ENCODE results near the gene NEU1.

DNA sequence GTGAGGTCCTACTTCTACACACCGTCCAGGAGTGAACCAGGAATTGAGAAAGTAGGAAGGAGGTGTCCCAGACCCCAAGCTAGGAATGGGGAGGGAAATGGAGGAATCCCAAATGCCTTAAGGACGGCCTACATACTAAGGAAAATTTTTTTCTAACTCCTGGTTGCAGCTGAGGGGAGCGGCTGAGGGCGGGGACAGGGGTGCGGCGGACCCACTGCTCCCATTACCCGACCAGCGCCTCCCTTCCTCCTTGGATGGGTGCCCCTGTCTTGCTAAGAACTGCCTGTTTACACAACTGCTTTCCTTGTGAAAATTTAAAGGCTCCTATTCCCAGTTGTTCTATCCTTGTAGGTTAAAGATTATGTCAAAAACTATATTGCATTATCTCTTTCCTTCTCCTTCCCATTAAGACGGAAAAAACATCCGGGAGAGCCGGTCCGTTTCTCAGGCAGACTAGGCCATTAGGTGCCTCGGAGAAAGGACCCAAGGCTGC is 35.8 kb downstream of the NEU1 start:
- TF ChIP-seq CTCF (IDR thresholded peaks at IDR 0.05; ENCODE audit: low read depth, low read length, missing input control) (no peak), HNF4A (conservative IDR thresholded peaks at IDR 0.05) (no peak), RXRA (IDR thresholded peaks at IDR 0.05) (no peak), YY1 (IDR thresholded peaks at IDR 0.05) (no peak), REST (IDR thresholded peaks at IDR 0.05) (no peak), GABPA (IDR thresholded peaks at IDR 0.05 in 1 of 2, conservative IDR thresholded peaks at IDR 0.05 in 1 of 2) (peak in 1 of 2 donors; percentile 5), FOXA1 (IDR thresholded peaks at IDR 0.05) (no peak), SP1 (IDR thresholded peaks at IDR 0.05) (no peak), RAD21 (IDR thresholded peaks at IDR 0.05) (no peak), EGR1 (IDR thresholded peaks at IDR 0.05; ENCODE audit: low read depth in 2 of 2) (no peak), TAF1 (conservative IDR thresholded peaks at IDR 0.05) (no peak)
- TF ChIP-seq, protein P1, sequence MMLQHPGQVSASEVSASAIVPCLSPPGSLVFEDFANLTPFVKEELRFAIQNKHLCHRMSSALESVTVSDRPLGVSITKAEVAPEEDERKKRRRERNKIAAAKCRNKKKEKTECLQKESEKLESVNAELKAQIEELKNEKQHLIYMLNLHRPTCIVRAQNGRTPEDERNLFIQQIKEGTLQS (IDR thresholded peaks at IDR 0.05) = no peak
- TF ChIP-seq, protein P2, sequence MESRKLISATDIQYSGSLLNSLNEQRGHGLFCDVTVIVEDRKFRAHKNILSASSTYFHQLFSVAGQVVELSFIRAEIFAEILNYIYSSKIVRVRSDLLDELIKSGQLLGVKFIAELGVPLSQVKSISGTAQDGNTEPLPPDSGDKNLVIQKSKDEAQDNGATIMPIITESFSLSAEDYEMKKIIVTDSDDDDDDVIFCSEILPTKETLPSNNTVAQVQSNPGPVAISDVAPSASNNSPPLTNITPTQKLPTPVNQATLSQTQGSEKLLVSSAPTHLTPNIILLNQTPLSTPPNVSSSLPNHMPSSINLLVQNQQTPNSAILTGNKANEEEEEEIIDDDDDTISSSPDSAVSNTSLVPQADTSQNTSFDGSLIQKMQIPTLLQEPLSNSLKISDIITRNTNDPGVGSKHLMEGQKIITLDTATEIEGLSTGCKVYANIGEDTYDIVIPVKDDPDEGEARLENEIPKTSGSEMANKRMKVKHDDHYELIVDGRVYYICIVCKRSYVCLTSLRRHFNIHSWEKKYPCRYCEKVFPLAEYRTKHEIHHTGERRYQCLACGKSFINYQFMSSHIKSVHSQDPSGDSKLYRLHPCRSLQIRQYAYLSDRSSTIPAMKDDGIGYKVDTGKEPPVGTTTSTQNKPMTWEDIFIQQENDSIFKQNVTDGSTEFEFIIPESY (IDR thresholded peaks at IDR 0.05) = no peak
